K562 (cell line): ENCODE results near the gene C13orf42. TPM values are rescaled to one million over a fixed set of nuclear protein-coding genes. Genes with fewer than 3 reads are reported as not detected.

Experiments
- RBM25 ChIP-seq: fragments of 200-400 bp; formaldehyde crosslinking; IDR thresholded peaks from 2 replicates; pipeline ENCODE4 v1.6.1; 2018; ENCODE audit warnings: low read length, low read depth, moderate library complexity; ENCODE audit not compliant: severe bottlenecking
- ZNF696 ChIP-seq: fragments of 250-450 bp; sonication (Bioruptor Pico); conservative IDR thresholded peaks from 2 replicates; pipeline ENCODE4 v1.4.0; 2020; ENCODE audit warnings: mild to moderate bottlenecking, moderate library complexity
- polyA plus RNA-seq, 8 experiments: library from polyadenylated mRNA; depleted of rRNA in 4 of 8; stranded (reverse) in 5 of 8; unstranded in 3 of 8; fragments of >200 nt; fragmentation: Nextera tagmentation in 2 of 8; fragmentation: Illumina TruSeq in 1 of 8; extraction: Ambion mirVana in 2 of 8; extraction: Trizol in 1 of 8; gene quantifications; 2 replicates each; pipeline versions ENCODE4 v1.2.1 to v1.2.3, GENCODE V29; 2011 to 2014; ENCODE audit warnings: inconsistent platforms in 1 of 8, missing spikeins in 1 of 8
- total RNA-seq, 7 experiments: library from RNA; depleted of rRNA in 6 of 7; stranded (reverse); fragments of >200 nt in 6 of 7; fragmentation: Illumina TruSeq in 2 of 7; extraction: Trizol in 2 of 7; gene quantifications; 2 replicates each; pipeline versions ENCODE4 v1.2.1 to v1.2.3, GENCODE V29; 2011 to 2021; ENCODE audit warnings: low replicate concordance in 1 of 7
- TF ChIP-seq, protein P1 (sequence below): fragments of 200-600 bp; sonication (generic); IDR thresholded peaks from one replicate; pipeline ENCODE4 v1.6.1; 2012; ENCODE audit warnings: mild to moderate bottlenecking, low read depth, low read length, inconsistent platforms
- TF ChIP-seq, protein P2 (sequence below): fragments of 450-650 bp; IDR thresholded peaks from 2 replicates; pipeline ENCODE4 v1.6.1; 2017; ENCODE audit warnings: mild to moderate bottlenecking, moderate library complexity
- TF ChIP-seq, protein P3 (sequence below): fragments of 250-450 bp; sonication (Bioruptor Pico); IDR thresholded peaks from 2 replicates; pipeline ENCODE4 v1.8.0; 2022; ENCODE audit warnings: inconsistent platforms, mild to moderate bottlenecking, moderate library complexity, borderline replicate concordance

The C13orf42 gene
- total and polyA plus RNA-seq, 9 of the 15 experiments (the other 6 are each of a cell fraction or from before 2014, with no cell fraction given): 0.18 TPM; not detected in 8

DNA sequence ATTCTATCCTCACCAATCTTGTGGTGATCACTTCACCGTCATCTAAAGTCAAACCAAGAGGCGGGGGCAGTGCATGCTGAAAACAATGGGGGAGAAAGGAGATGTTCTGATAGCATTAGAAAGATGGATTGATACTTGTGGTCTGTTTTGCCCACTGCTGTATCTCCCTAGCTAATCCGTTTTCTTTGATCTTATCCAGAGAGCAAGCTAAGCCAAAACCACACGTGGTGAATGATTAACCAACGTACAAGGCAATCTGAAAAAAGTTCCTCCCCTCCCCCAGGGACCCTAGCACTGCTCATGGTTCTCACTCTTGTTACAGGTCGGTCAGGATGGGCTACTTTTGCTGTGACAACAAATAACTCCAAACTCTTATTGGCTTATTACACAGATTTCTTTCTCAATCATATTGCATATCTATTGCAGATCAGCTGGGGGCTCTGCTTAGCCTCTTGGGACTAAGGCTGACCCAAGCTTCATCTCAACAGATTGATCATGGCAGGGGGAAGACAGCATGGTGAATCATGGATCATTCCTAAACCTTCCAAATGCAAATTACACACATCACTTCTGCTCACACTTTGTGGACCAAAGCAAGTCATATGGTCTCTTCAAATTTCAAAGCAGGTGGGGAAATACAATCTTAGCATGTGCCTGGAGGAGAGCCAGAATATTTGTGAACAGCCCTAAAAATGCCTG lies 11.9 kb upstream of the C13orf42 start (continued):
- TF ChIP-seq, protein P1, sequence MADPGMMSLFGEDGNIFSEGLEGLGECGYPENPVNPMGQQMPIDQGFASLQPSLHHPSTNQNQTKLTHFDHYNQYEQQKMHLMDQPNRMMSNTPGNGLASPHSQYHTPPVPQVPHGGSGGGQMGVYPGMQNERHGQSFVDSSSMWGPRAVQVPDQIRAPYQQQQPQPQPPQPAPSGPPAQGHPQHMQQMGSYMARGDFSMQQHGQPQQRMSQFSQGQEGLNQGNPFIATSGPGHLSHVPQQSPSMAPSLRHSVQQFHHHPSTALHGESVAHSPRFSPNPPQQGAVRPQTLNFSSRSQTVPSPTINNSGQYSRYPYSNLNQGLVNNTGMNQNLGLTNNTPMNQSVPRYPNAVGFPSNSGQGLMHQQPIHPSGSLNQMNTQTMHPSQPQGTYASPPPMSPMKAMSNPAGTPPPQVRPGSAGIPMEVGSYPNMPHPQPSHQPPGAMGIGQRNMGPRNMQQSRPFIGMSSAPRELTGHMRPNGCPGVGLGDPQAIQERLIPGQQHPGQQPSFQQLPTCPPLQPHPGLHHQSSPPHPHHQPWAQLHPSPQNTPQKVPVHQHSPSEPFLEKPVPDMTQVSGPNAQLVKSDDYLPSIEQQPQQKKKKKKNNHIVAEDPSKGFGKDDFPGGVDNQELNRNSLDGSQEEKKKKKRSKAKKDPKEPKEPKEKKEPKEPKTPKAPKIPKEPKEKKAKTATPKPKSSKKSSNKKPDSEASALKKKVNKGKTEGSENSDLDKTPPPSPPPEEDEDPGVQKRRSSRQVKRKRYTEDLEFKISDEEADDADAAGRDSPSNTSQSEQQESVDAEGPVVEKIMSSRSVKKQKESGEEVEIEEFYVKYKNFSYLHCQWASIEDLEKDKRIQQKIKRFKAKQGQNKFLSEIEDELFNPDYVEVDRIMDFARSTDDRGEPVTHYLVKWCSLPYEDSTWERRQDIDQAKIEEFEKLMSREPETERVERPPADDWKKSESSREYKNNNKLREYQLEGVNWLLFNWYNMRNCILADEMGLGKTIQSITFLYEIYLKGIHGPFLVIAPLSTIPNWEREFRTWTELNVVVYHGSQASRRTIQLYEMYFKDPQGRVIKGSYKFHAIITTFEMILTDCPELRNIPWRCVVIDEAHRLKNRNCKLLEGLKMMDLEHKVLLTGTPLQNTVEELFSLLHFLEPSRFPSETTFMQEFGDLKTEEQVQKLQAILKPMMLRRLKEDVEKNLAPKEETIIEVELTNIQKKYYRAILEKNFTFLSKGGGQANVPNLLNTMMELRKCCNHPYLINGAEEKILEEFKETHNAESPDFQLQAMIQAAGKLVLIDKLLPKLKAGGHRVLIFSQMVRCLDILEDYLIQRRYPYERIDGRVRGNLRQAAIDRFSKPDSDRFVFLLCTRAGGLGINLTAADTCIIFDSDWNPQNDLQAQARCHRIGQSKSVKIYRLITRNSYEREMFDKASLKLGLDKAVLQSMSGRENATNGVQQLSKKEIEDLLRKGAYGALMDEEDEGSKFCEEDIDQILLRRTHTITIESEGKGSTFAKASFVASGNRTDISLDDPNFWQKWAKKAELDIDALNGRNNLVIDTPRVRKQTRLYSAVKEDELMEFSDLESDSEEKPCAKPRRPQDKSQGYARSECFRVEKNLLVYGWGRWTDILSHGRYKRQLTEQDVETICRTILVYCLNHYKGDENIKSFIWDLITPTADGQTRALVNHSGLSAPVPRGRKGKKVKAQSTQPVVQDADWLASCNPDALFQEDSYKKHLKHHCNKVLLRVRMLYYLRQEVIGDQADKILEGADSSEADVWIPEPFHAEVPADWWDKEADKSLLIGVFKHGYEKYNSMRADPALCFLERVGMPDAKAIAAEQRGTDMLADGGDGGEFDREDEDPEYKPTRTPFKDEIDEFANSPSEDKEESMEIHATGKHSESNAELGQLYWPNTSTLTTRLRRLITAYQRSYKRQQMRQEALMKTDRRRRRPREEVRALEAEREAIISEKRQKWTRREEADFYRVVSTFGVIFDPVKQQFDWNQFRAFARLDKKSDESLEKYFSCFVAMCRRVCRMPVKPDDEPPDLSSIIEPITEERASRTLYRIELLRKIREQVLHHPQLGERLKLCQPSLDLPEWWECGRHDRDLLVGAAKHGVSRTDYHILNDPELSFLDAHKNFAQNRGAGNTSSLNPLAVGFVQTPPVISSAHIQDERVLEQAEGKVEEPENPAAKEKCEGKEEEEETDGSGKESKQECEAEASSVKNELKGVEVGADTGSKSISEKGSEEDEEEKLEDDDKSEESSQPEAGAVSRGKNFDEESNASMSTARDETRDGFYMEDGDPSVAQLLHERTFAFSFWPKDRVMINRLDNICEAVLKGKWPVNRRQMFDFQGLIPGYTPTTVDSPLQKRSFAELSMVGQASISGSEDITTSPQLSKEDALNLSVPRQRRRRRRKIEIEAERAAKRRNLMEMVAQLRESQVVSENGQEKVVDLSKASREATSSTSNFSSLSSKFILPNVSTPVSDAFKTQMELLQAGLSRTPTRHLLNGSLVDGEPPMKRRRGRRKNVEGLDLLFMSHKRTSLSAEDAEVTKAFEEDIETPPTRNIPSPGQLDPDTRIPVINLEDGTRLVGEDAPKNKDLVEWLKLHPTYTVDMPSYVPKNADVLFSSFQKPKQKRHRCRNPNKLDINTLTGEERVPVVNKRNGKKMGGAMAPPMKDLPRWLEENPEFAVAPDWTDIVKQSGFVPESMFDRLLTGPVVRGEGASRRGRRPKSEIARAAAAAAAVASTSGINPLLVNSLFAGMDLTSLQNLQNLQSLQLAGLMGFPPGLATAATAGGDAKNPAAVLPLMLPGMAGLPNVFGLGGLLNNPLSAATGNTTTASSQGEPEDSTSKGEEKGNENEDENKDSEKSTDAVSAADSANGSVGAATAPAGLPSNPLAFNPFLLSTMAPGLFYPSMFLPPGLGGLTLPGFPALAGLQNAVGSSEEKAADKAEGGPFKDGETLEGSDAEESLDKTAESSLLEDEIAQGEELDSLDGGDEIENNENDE: no peak
- TF ChIP-seq, protein P2, sequence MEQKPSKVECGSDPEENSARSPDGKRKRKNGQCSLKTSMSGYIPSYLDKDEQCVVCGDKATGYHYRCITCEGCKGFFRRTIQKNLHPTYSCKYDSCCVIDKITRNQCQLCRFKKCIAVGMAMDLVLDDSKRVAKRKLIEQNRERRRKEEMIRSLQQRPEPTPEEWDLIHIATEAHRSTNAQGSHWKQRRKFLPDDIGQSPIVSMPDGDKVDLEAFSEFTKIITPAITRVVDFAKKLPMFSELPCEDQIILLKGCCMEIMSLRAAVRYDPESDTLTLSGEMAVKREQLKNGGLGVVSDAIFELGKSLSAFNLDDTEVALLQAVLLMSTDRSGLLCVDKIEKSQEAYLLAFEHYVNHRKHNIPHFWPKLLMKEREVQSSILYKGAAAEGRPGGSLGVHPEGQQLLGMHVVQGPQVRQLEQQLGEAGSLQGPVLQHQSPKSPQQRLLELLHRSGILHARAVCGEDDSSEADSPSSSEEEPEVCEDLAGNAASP: no peak
- TF ChIP-seq ZNF696 (CRISPR knock-in tag) (no peak), RBM25 (no peak)
- TF ChIP-seq, protein P3, sequence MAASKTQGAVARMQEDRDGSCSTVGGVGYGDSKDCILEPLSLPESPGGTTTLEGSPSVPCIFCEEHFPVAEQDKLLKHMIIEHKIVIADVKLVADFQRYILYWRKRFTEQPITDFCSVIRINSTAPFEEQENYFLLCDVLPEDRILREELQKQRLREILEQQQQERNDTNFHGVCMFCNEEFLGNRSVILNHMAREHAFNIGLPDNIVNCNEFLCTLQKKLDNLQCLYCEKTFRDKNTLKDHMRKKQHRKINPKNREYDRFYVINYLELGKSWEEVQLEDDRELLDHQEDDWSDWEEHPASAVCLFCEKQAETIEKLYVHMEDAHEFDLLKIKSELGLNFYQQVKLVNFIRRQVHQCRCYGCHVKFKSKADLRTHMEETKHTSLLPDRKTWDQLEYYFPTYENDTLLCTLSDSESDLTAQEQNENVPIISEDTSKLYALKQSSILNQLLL (CRISPR knock-in tag): no peak
